ENCODE results near the gene USF1. TPM values are rescaled to one million over a fixed set of nuclear protein-coding genes. Genes with fewer than 3 reads are reported as not detected.

USF1 gene, protein sequence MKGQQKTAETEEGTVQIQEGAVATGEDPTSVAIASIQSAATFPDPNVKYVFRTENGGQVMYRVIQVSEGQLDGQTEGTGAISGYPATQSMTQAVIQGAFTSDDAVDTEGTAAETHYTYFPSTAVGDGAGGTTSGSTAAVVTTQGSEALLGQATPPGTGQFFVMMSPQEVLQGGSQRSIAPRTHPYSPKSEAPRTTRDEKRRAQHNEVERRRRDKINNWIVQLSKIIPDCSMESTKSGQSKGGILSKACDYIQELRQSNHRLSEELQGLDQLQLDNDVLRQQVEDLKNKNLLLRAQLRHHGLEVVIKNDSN
- 51.5 and 57.2 TPM in 2 replicates for total RNA-seq
- long read RNA-seq, transcript USF1-203 (11 exons, 1,807 nt) = major isoform, 7 of 13 reads
- long read RNA-seq, partial matches to known transcripts = 0 of 13 reads
- long read RNA-seq, other reads (novel, unspliced or antisense) = 2 of 13 reads

DNA sequence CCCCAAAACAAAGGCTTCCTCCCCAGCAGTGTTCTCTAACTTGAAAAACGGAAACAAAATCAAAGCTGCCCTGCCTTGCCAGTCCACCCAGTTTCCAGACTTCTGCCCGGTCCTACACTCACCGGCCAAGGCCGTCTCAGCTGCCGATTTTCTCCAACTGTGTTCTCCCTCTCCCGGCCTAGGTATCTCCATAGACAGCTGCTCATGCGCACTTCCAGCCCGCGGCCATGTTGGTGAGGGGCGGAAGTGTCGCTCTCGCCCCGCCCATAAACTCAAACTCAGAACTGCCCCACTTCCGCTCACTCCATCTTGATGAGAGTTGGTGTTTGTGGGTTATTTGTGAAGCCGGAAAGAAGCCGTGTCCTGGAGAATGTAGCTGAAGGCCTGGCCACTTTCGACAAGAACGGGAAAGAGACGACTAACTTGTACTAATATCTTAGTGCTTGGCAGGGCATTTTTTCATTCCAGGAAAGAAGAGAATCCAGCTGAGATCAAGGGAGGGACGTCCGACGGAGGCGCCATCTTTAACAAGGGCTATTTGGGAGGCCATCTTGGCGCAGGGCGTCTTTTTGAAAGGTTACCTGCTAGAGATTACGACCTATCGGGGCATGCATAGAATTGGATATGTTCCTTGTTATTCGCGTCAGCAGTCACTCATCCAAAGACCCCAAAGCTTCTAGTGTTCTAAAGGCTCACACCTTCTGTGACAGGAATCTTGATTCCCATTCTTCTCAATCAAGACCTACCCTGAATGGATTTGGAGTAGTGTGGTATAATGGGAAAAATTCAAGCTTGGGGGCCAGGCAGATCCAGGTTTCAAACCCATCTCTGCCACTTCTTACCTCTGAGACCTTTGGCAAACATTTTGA lies at the start of gene USF1:
Gene USF1, minus strand, starts transcription at position 242 of the 869 bp plus-strand sequence. CDS start 2,702 bp downstream, outside the sequence.
- DNase-seq (ENCODE audit: extremely low spot score, unreplicated experiment) = peak; percentile 97

DNA sequence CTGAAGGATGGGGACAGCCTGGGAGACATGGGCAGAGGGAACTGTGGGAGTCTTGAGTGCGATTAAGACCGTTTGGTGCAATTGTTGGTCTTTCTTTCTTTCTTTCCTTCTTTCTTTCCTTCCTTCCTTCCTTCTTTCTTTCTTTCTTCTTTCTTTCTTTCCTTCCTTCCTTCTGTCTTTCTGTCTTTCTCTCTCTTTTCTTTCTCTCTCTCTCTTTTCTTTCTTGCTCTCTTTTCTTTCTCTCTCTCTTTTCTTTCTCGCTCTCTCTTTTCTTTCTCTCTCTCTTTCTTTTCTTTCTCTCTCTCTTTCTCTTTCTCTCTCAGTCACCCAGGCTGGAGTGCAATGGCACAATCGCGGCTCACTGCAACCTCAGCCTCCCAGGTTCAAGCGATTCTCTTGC lies 49.5 kb upstream of the USF1 start:
- Mint-ChIP-seq H3K27ac (ENCODE audit: unreplicated experiment) (no peak overlapping the region), H3K4me3 (ENCODE audit: unreplicated experiment) (no peak overlapping the region), H3K27me3 (ENCODE audit: unreplicated experiment) (peaks cover 18% of the 10 kb centered on the region), H3K9me3 (ENCODE audit: unreplicated experiment) (no peaks in the 10 kb centered on the region), H3K36me3 (ENCODE audit: unreplicated experiment) (no peaks in the 10 kb centered on the region), H3K4me1 (ENCODE audit: unreplicated experiment) (peaks cover 11% of the 10 kb centered on the region)
- no peak for TF ChIP-seq CTCF (IDR thresholded peaks at IDR 0.05)
- DNase-seq (ENCODE audit: extremely low spot score, unreplicated experiment) = no peak

More for the DNA sequence above, at the start of gene USF1:
- H3K9me3 Mint-ChIP-seq (ENCODE audit: unreplicated experiment) = peaks cover 24% of the 10 kb centered on the region
- peak within 1 kb of the TSS; percentile 93 for H3K4me3 Mint-ChIP-seq (ENCODE audit: unreplicated experiment)
- TF ChIP-seq CTCF (IDR thresholded peaks at IDR 0.05) = no peak
- no peaks in the 10 kb centered on the region for H3K27me3 Mint-ChIP-seq (ENCODE audit: unreplicated experiment)
- peak within 1 kb of the TSS; percentile 100 for H3K27ac Mint-ChIP-seq (ENCODE audit: unreplicated experiment)
- H3K4me1 Mint-ChIP-seq (ENCODE audit: unreplicated experiment) = peaks cover 14% of the 10 kb centered on the region
- H3K36me3 Mint-ChIP-seq (ENCODE audit: unreplicated experiment) = peaks cover 10% of the 10 kb centered on the region

DNA sequence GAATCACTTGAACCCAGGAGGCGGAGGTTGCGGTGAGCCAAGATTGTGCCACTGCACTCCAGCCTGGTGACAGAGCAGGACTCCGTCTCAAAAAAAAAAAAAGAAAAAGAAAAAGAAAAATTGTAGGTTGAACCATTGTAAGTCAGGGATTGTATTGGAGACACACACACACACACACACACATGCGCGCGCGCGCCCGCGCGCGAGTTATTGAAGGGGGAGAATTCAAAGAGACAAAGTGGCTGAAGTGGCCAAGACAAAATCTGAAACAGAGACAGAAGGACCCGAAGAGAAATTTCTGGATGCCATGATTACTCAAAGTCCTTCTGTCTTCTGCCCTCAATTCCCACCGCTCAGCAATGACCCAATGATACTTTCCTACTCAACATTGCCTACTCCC lies 48.7 kb upstream of the USF1 start:
- H3K4me1 Mint-ChIP-seq (ENCODE audit: unreplicated experiment) = peaks cover 11% of the 10 kb centered on the region
- DNase-seq (ENCODE audit: extremely low spot score, unreplicated experiment) = no peak
- H3K9me3 Mint-ChIP-seq (ENCODE audit: unreplicated experiment) = no peaks in the 10 kb centered on the region
- no peaks in the 10 kb centered on the region for H3K36me3 Mint-ChIP-seq (ENCODE audit: unreplicated experiment)
- TF ChIP-seq CTCF (IDR thresholded peaks at IDR 0.05) = no peak
- H3K27me3 Mint-ChIP-seq (ENCODE audit: unreplicated experiment) = peaks cover 18% of the 10 kb centered on the region
- no peak overlapping the region for H3K27ac Mint-ChIP-seq (ENCODE audit: unreplicated experiment)
- H3K4me3 Mint-ChIP-seq (ENCODE audit: unreplicated experiment) = no peak overlapping the region

- Mint-ChIP-seq H3K27ac (ENCODE audit: unreplicated experiment) (no peak overlapping the region), H3K4me3 (ENCODE audit: unreplicated experiment) (no peak overlapping the region), H3K4me1 (ENCODE audit: unreplicated experiment) (peaks cover under 1% of the 10 kb centered on the region), H3K36me3 (ENCODE audit: unreplicated experiment) (no peaks in the 10 kb centered on the region), H3K9me3 (ENCODE audit: unreplicated experiment) (no peaks in the 10 kb centered on the region), H3K27me3 (ENCODE audit: unreplicated experiment) (peaks cover 18% of the 10 kb centered on the region)
- no peak for DNase-seq (ENCODE audit: extremely low spot score, unreplicated experiment)
- no peak for TF ChIP-seq CTCF (IDR thresholded peaks at IDR 0.05)
Measured at GRCh38 chr1:161092621-161093028, 46.8 kb upstream of the USF1 start.

All from osteocyte (in vitro differentiated cells).